Right lobe of liver (tissue), 4 donors: ENCODE measurements around the gene CAV1.

Source experiments
- CTCF ChIP-seq, 4 donors: fragments of 200-600 bp in 3 of 4; fragments of 450-650 bp in 1 of 4; IDR thresholded peaks; one replicate each; pipeline versions ENCODE4 v1.5.1 to v1.8.0; 2016 to 2022; ENCODE audit warnings: antibody characterized with exemption in 4 of 4, mild to moderate bottlenecking in 2 of 4
- POLR2A ChIP-seq: fragments of 450-650 bp; IDR thresholded peaks from one replicate; pipeline ENCODE4 v1.6.1; 2017; ENCODE audit warnings: antibody characterized with exemption, mild to moderate bottlenecking
- donor health status: DM: no; HTN: no; CAD: no.
- donor health status: DM: no; HTN: no; CAD: no.
- donor health status: DM: no; HTN: yes; CAD: no.

DNA sequence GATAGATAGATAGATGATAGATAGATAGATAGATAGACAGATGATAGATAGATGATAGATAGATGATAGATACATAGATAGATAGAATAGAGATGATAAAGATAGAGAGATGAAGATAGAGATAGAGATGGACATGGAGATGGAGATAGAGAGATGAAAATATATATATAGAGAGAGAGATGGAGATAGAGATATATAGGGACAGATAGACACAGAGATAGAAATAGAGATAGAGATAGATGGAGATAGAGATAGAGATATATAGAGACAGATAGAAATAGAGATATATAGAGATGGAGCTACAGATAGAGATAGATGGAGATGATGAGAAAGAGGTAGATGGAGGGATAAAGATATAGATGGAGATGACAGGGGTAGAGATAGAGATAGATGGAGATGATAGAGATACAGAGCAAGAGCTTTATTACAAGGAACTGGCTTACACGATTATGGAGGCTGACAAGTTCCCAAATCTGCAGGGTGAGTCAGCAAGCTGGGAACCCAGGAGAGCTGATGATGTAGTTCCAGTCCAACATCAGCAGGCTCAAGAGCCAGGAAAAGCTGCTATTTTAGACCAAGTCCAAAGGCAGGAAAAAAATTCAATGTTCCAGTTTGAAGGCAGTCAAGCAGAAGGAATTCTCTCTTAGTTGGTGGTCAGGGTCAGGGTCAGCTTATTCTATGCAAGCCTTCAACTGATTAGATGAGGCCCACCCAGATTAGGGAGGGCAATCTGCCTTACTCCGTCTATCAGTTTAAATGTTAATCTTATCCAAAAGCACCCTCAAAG lies 37.1 kb downstream of the CAV1 start:
- no peak for TF ChIP-seq CTCF (IDR thresholded peaks at IDR 0.05)
- TF ChIP-seq POLR2A = no peak
